Endothelial cell of umbilical vein (primary cell): ENCODE results near the gene ADAM22. TPM values are rescaled to one million over a fixed set of nuclear protein-coding genes. Genes with fewer than 3 reads are reported as not detected.

ENCODE experiments used
- BruUV-seq: library from RNA; stranded (reverse); fragments of 400-500 nt; replicated peaks from 2 replicates; lab custom pipeline; 2021; lab: Mats Ljungman, UMichigan
- CTCF ChIA-PET: fragments of 300-600, 350-600 bp; sonication (Branson Sonifier 250); formaldehyde crosslinking; loops from one replicate; lab custom pipeline; 2021; ENCODE audit warnings: antibody characterized with exemption, inconsistent platforms; lab: Charles Lee
- POLR2A ChIA-PET: fragments of 300-600, 350-600 bp; sonication (Branson Sonifier 250); formaldehyde crosslinking; loops from one replicate; lab custom pipeline; 2021; ENCODE audit warnings: antibody characterized with exemption, inconsistent platforms; lab: Charles Lee
- DNase-seq: peaks from one replicate; pipeline ENCODE4 v3.0.0-alpha.2; 2011; ENCODE audit warnings: low read depth, low spot score
- FAIRE-seq: peaks from 2 replicates; lab custom pipeline; 2011; peaks lifted over from hg19 to GRCh38; lab: Jason Lieb, UNC
- H2AFZ ChIP-seq: 2 replicates; pipeline ENCODE4 v1.6.0; 2012; ENCODE audit warnings: low read depth, low read length, control low read depth, inconsistent platforms
- H3K27ac ChIP-seq: 2 replicates; pipeline ENCODE4 v1.5.1; 2011; ENCODE audit warnings: low read depth, mild to moderate bottlenecking, control low read depth, low read length, moderate library complexity; ENCODE audit not compliant: insufficient read depth
- H3K27me3 ChIP-seq, 2 experiments: 2 replicates each; pipeline versions ENCODE4 v1.6.0 to v1.6.1; 2011; ENCODE audit warnings: low read length in 2 of 2, mixed read lengths in 1 of 2; ENCODE audit not compliant: control insufficient read depth in 2 of 2, insufficient read depth in 2 of 2
- H3K36me3 ChIP-seq, 2 experiments: 2 replicates in 1 of 2; 3 replicates in 1 of 2; pipeline ENCODE4 v1.5.1; 2011; ENCODE audit warnings: low read length in 2 of 2, mild to moderate bottlenecking in 1 of 2, moderate library complexity in 1 of 2; ENCODE audit not compliant: control insufficient read depth in 2 of 2, insufficient read depth in 2 of 2; ENCODE audit errors: extremely low read depth in 1 of 2
- H3K4me1 ChIP-seq: 3 replicates; pipeline ENCODE4 v1.5.1; 2011; ENCODE audit warnings: mild to moderate bottlenecking, low read length; ENCODE audit not compliant: control insufficient read depth, insufficient read depth; ENCODE audit errors: extremely low read depth
- H3K4me2 ChIP-seq: 2 replicates; pipeline ENCODE4 v1.6.1; 2011; ENCODE audit warnings: low read length, control low read depth, mixed read lengths; ENCODE audit not compliant: insufficient read depth
- H3K4me3 ChIP-seq, 3 experiments: fragments of 200-600 bp in 1 of 3; sonication (generic), shearing (Covaris generic) in 1 of 3; replicated peaks in 1 of 3; 2 replicates each; pipeline ENCODE4 v1.5.1; 2011 to 2016; ENCODE audit warnings: control low read depth in 3 of 3, low read length in 3 of 3, mild to moderate bottlenecking in 2 of 3, inconsistent platforms in 1 of 3, low read depth in 1 of 3, moderate library complexity in 1 of 3; ENCODE audit not compliant: insufficient read depth in 1 of 3
- H3K79me2 ChIP-seq: 2 replicates; pipeline ENCODE4 v1.6.0; 2012; ENCODE audit warnings: low read length, inconsistent platforms; ENCODE audit not compliant: control insufficient read depth, insufficient read depth
- H3K9ac ChIP-seq: replicated peaks from 2 replicates; pipeline ENCODE3; 2011; ENCODE audit warnings: low read length, control low read depth; ENCODE audit not compliant: insufficient read depth; ENCODE audit errors: extremely low read depth
- H3K9me1 ChIP-seq: replicated peaks from 3 replicates; pipeline ENCODE4 v1.6.0; 2011; ENCODE audit warnings: mild to moderate bottlenecking, low read length; ENCODE audit not compliant: control insufficient read depth, insufficient read depth; ENCODE audit errors: extremely low read depth
- H3K9me3 ChIP-seq: replicated peaks from 2 replicates; pipeline ENCODE4 v1.5.1; 2012; ENCODE audit warnings: low read length, inconsistent platforms; ENCODE audit not compliant: control insufficient read depth, insufficient read depth
- H4K20me1 ChIP-seq: replicated peaks from 2 replicates; pipeline ENCODE3; 2011; ENCODE audit warnings: mild to moderate bottlenecking, low read length; ENCODE audit not compliant: control insufficient read depth, insufficient read depth; ENCODE audit errors: extremely low read depth
- CTCF ChIP-seq, 2 donors: IDR thresholded peaks; 1 replicate in 1 of 2; 2 replicates in 1 of 2; pipeline ENCODE4 v1.5.1; 2011; ENCODE audit warnings: low read length in 2 of 2, mild to moderate bottlenecking in 2 of 2, moderate library complexity in 2 of 2, control low read depth in 1 of 2, inconsistent platforms in 1 of 2, low read depth in 1 of 2; ENCODE audit not compliant: insufficient read depth in 1 of 2; ENCODE audit errors: extremely low read depth in 1 of 2
- EZH2 ChIP-seq: IDR thresholded peaks from 2 replicates; pipeline ENCODE4 v1.6.1; 2012; ENCODE audit warnings: borderline replicate concordance, low read depth, mild to moderate bottlenecking, moderate library complexity, low read length, inconsistent platforms; ENCODE audit not compliant: severe bottlenecking
- FOS ChIP-seq: IDR thresholded peaks from 2 replicates; pipeline ENCODE4 v1.6.1; 2011; ENCODE audit warnings: mild to moderate bottlenecking, low read length, moderate library complexity, borderline replicate concordance; ENCODE audit not compliant: insufficient read depth
- GATA2 ChIP-seq: IDR thresholded peaks from 2 replicates; pipeline ENCODE4 v1.7.0; 2011; ENCODE audit warnings: low read depth, mild to moderate bottlenecking, moderate library complexity, mixed read lengths, low read length; ENCODE audit not compliant: insufficient read length, insufficient read depth
- JUN ChIP-seq: IDR thresholded peaks from 2 replicates; pipeline ENCODE4 v1.6.1; 2011; ENCODE audit warnings: borderline replicate concordance, low read depth; ENCODE audit not compliant: insufficient read length, insufficient read depth
- MAX ChIP-seq: IDR thresholded peaks from 2 replicates; pipeline ENCODE4 v1.6.1; 2011; ENCODE audit not compliant: insufficient read depth, insufficient read length
- MYC ChIP-seq: IDR thresholded peaks from one replicate; pipeline ENCODE4 v1.6.1; 2011; ENCODE audit warnings: mild to moderate bottlenecking, low read depth, low read length
- POLR2A ChIP-seq: IDR thresholded peaks from 2 replicates; pipeline ENCODE4 v1.6.1; 2012; ENCODE audit warnings: low read depth, mild to moderate bottlenecking, control low read depth, low read length
- POLR2AphosphoS5 ChIP-seq: IDR thresholded peaks from 2 replicates; pipeline ENCODE4 v1.6.1; 2012; ENCODE audit warnings: low read depth, mild to moderate bottlenecking, control low read depth, low read length, moderate library complexity; ENCODE audit not compliant: insufficient read depth
- dilution Hi-C: fragments of 300-500 bp; cut with MboI; formaldehyde crosslinking; loops from one replicate; pipeline ENCODE4 v1.15.0; 2019; ENCODE audit warnings: low sequenced_read_pairs; ENCODE audit not compliant: extremely low pct_ligation_motif_present
- intact Hi-C: fragments of 100-400 bp; cut with micrococcal nuclease; formaldehyde crosslinking; loops from one replicate; pipeline ENCODE4 v1.10.0; 2022
- polyA plus RNA-seq, 4 experiments: library from polyadenylated mRNA; depleted of rRNA in 3 of 4; stranded (reverse) in 3 of 4; unstranded in 1 of 4; fragments of >200 nt; gene quantifications; 2 replicates each; pipeline versions ENCODE4 v1.2.1 to v1.2.3, GENCODE V29; 2011 to 2012; ENCODE audit warnings: missing spikeins in 1 of 4
- total RNA-seq: library from RNA; stranded (reverse); gene quantifications from 2 replicates; pipeline ENCODE4 v1.2.3, GENCODE V29; 2021

The ADAM22 gene
- total and polyA plus RNA-seq, 2 donors (not counting 3 experiments of a cell fraction or from before 2014, with no cell fraction given): 0.33 to 0.53 TPM

- Histone ChIP-seq H4K20me1 (no peaks in the 10 kb centered on the region), H2AFZ (no peak overlapping the region), H3K36me3 (no peaks in the 10 kb centered on the region), H3K4me3 (no peak overlapping the region), H3K27ac (no peak overlapping the region), H3K4me1 (peaks cover 10% of the 10 kb centered on the region), H3K9ac (no peak overlapping the region), H3K9me1 (no peaks in the 10 kb centered on the region), H3K4me2 (no peak overlapping the region), H3K9me3 (no peaks in the 10 kb centered on the region), H3K79me2 (no peaks in the 10 kb centered on the region), H3K27me3 (no peaks in the 10 kb centered on the region)
- BruUV-seq: no TSS peak
- dilution Hi-C loops: no loop called here
- ChIA-PET CTCF (no interaction called here), POLR2A (no interaction called here)
- intact Hi-C loops: no loop called here
- DNase-seq (no peak), FAIRE-seq (no peak)
- TF ChIP-seq JUN (no peak), CTCF (IDR thresholded peaks at IDR 0.05; ENCODE audit: extremely low read depth in 1 of 2, insufficient read depth in 1 of 2, low read depth in 1 of 2, low read length in 2 of 2) (no peak), POLR2A (no peak), MYC (no peak), MAX (no peak), FOS (no peak), GATA2 (no peak), EZH2 (no peak), POLR2AphosphoS5 (no peak)
Measured at GRCh38 chr7:88018501-88018900, 84.5 kb downstream of the ADAM22 start.
